K562 (cell line): ENCODE measurements around the gene TBL1X.

Experiments used
- GTF2A2 ChIP-seq: IDR thresholded peaks from 2 replicates; pipeline ENCODE4 v1.6.1; 2016; ENCODE audit warnings: mild to moderate bottlenecking, missing genetic modification characterization, missing compliant biosample characterization
- NR1H2 ChIP-seq: sonication (generic); formaldehyde crosslinking; IDR thresholded peaks from 2 replicates; pipeline ENCODE4 v1.4.0; 2020; ENCODE audit warnings: mild to moderate bottlenecking, missing genetic modification reagents
- RFX5 ChIP-seq: IDR thresholded peaks from 2 replicates; pipeline ENCODE4 v1.6.1; 2011; ENCODE audit warnings: low read depth, mild to moderate bottlenecking, improper control_type of control experiment, low read length
- SMARCB1 ChIP-seq: IDR thresholded peaks from 2 replicates; pipeline ENCODE4 v1.6.1; 2011; ENCODE audit warnings: improper control_type of control experiment, low read depth; ENCODE audit not compliant: insufficient read length
- SRSF9 ChIP-seq: fragments of 200-400 bp; formaldehyde crosslinking; IDR thresholded peaks from 2 replicates; pipeline ENCODE4 v1.6.1; 2017; ENCODE audit warnings: low read depth, low read length, borderline replicate concordance
- TF ChIP-seq, protein P1 (sequence below): fragments of 450-650 bp; formaldehyde crosslinking; IDR thresholded peaks from 2 replicates; pipeline ENCODE4 v1.4.0; 2022; ENCODE audit warnings: missing genetic modification characterization
- TF ChIP-seq, protein P2 (sequence below), 3 experiments: IDR thresholded peaks in 2 of 3; conservative IDR thresholded peaks in 1 of 3; 2 replicates each; pipeline ENCODE4 v1.5.1; 2011 to 2012; ENCODE audit warnings: low read length in 3 of 3, mild to moderate bottlenecking in 3 of 3, control low read depth in 2 of 3, improper control_type of control experiment in 1 of 3, inconsistent platforms in 1 of 3, low read depth in 1 of 3, mixed read lengths in 1 of 3, moderate library complexity in 1 of 3; ENCODE audit not compliant: insufficient read depth in 2 of 3
- TF ChIP-seq, protein P3 (sequence below): IDR thresholded peaks from 2 replicates; pipeline ENCODE4 v1.6.1; 2016; ENCODE audit warnings: missing genetic modification characterization, missing compliant biosample characterization

DNA sequence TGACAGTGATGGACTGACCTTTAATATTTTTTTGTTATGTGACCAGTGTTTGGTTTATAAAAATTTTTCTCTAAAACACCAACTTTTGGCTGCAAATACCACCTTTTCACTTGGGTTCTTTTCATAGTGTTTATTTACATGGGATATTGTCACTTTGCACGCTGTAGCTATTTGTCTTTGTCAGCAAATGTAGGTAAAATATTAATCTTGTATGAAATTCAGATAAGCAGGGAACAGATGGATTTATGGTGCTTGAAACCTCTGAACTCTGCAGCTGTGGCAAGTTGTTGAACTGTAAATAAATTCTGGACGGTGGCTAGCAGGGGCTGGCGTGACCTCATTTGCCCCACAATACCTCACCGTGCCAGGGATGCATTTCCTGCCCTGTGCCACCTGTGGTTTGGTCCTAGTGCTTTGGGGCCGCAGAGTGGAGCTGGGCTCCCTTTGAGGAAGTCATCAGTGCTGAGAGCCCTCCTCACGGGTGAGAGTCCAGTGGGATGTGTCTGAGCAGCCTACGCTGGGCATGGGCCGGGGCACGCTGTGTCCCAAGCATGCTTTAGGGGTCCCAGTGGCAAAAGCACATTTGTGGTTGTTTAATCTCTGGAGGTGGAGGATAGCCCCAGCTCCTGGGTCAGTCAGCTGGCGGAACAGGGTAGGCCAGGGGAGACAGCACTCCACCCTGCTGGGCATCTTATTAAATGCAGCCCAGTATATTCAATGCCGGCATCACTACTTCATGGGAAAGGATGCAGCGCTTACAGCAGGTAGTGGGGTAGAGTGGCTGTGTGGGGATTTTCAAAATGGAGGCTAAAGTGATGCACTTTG is 108.6 kb downstream of the TBL1X start:
- TF ChIP-seq, protein P1, sequence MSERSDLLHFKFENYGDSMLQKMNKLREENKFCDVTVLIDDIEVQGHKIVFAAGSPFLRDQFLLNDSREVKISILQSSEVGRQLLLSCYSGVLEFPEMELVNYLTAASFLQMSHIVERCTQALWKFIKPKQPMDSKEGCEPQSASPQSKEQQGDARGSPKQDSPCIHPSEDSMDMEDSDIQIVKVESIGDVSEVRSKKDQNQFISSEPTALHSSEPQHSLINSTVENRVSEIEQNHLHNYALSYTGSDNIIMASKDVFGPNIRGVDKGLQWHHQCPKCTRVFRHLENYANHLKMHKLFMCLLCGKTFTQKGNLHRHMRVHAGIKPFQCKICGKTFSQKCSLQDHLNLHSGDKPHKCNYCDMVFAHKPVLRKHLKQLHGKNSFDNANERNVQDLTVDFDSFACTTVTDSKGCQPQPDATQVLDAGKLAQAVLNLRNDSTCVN (CRISPR knock-in tag), result no peak
- TF ChIP-seq, protein P2, sequence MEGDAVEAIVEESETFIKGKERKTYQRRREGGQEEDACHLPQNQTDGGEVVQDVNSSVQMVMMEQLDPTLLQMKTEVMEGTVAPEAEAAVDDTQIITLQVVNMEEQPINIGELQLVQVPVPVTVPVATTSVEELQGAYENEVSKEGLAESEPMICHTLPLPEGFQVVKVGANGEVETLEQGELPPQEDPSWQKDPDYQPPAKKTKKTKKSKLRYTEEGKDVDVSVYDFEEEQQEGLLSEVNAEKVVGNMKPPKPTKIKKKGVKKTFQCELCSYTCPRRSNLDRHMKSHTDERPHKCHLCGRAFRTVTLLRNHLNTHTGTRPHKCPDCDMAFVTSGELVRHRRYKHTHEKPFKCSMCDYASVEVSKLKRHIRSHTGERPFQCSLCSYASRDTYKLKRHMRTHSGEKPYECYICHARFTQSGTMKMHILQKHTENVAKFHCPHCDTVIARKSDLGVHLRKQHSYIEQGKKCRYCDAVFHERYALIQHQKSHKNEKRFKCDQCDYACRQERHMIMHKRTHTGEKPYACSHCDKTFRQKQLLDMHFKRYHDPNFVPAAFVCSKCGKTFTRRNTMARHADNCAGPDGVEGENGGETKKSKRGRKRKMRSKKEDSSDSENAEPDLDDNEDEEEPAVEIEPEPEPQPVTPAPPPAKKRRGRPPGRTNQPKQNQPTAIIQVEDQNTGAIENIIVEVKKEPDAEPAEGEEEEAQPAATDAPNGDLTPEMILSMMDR (IDR thresholded peaks at IDR 0.05 in 2 of 3, conservative IDR thresholded peaks at IDR 0.05 in 1 of 3; ENCODE audit: insufficient read depth in 2 of 3, low read depth in 1 of 3, low read length in 3 of 3), result no peak
- TF ChIP-seq SRSF9 (no peak), SMARCB1 (no peak), RFX5 (no peak), GTF2A2 (tag) (no peak), NR1H2 (no peak)
- TF ChIP-seq, protein P3, sequence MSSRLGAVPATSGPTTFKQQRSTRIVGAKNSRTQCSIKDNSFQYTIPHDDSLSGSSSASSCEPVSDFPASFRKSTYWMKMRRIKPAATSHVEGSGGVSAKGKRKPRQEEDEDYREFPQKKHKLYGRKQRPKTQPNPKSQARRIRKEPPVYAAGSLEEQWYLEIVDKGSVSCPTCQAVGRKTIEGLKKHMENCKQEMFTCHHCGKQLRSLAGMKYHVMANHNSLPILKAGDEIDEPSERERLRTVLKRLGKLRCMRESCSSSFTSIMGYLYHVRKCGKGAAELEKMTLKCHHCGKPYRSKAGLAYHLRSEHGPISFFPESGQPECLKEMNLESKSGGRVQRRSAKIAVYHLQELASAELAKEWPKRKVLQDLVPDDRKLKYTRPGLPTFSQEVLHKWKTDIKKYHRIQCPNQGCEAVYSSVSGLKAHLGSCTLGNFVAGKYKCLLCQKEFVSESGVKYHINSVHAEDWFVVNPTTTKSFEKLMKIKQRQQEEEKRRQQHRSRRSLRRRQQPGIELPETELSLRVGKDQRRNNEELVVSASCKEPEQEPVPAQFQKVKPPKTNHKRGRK, result no peak
